GM19193 (cell line): ENCODE data around the gene MSANTD2.

Experiments used
- POLR2A ChIP-seq: IDR thresholded peaks from 4 replicates; pipeline ENCODE4 v1.6.1; 2011; ENCODE audit not compliant: insufficient read depth, insufficient read length; ENCODE audit errors: extremely low read depth

MSANTD2 gene

DNA sequence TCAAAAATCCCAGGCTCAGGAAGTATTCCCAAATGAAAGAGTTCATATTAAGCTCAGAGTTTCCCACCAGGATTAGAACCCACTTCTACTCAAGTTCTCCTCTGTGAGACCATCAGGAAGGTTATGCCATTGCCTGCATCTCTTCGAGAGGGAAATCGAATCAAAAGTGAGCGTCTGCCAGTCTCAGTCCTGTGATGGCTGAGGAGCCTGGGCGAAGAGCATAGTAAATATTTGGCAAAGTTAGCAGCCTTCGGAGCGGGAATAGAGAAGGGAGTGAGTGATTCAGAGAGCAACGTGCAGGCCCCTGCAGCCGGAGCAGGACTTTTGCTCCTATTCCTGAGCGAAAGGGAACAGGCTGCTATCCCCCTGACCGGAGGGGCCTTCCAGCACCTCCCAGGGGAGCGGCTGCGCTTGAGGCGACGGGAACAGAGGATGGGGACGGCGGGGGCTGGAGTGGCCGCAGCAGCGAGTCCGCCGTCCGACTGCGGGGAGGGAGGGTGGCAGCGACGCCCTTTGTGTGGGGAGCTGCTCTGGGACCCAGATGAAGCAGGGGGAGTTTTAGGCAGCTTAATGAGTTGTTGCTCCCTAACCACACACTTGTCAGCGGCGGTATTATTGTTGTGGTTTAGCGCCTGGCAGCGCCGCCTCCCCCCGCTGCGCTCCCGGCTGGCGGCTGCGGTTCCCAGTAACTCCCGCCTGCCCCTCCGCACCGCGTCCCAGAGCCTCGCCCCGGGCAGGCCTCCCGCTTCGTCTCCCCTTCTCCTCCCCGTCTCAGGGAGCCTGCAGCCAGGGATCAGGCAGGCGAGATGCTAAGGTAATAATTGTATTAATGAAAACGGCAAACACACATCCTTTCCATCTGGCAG is 82.2 kb downstream of the MSANTD2 start:
- no peak for TF ChIP-seq POLR2A

GRCh38 chr11:124717421-124717785 is 82.8 kb downstream of the MSANTD2 start:
- TF ChIP-seq POLR2A = no peak

- TF ChIP-seq POLR2A = no peak
Observed at GRCh38 chr11:124716591-124716990, 83.6 kb downstream of the MSANTD2 start.
